Measurements from ENCODE around the gene NCKAP1. TPM values are rescaled to one million over a fixed set of nuclear protein-coding genes. Genes with fewer than 3 reads are reported as not detected.

NCKAP1 gene
- total RNA-seq, 2 donors from 2014 or later = 128 to 136 TPM

DNA sequence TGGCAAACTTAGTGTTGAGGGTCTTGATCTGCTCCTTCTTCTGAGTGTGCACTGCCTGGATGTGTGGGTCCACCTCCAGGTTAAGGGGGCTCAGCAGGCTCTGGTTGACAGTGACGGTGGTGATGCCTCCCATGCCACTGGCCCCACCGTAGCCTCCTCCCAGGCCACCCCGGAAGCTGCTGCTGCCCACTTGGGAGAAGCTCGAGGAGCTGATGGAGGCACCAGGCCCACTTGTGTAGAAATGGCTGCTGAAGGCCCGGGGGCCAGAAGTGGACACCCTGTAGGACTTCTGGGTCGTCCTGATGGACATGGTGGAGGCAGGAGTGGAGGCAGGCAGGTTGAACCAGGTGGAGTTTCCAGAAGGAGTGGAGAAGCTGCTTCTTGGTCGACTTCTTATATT is 33.9 kb upstream of the NCKAP1 start:
- Histone ChIP-seq H3K27ac (ENCODE audit: low read depth, low read length) (no peak overlapping the region), H3K4me1 (ENCODE audit: control insufficient read depth, insufficient read depth, low read length) (no peaks in the 10 kb centered on the region), H3K4me3 (ENCODE audit: low read length) (no peak overlapping the region), H3K27me3 (ENCODE audit: control insufficient read depth, insufficient read depth, low read length, poor library complexity, severe bottlenecking) (no peaks in the 10 kb centered on the region), H3K9me3 (ENCODE audit: control insufficient read depth, low read length) (peaks cover 22% of the 10 kb centered on the region), H3K9ac (ENCODE audit: extremely low read depth, low read length, poor library complexity, severe bottlenecking) (no peak overlapping the region), H3K36me3 (ENCODE audit: control insufficient read depth, insufficient read depth, low read length) (no peaks in the 10 kb centered on the region)
- Mint-ChIP-seq H3K9me3 (peaks cover 26% of the 10 kb centered on the region), H3K27ac (no peak overlapping the region), H3K27me3 (ENCODE audit: insufficient read depth) (no peaks in the 10 kb centered on the region), H3K36me3 (ENCODE audit: low read depth) (peaks cover 4% of the 10 kb centered on the region), H3K4me1 (peaks cover 4% of the 10 kb centered on the region), H3K4me3 (no peak overlapping the region)
- TF ChIP-seq, protein P1, sequence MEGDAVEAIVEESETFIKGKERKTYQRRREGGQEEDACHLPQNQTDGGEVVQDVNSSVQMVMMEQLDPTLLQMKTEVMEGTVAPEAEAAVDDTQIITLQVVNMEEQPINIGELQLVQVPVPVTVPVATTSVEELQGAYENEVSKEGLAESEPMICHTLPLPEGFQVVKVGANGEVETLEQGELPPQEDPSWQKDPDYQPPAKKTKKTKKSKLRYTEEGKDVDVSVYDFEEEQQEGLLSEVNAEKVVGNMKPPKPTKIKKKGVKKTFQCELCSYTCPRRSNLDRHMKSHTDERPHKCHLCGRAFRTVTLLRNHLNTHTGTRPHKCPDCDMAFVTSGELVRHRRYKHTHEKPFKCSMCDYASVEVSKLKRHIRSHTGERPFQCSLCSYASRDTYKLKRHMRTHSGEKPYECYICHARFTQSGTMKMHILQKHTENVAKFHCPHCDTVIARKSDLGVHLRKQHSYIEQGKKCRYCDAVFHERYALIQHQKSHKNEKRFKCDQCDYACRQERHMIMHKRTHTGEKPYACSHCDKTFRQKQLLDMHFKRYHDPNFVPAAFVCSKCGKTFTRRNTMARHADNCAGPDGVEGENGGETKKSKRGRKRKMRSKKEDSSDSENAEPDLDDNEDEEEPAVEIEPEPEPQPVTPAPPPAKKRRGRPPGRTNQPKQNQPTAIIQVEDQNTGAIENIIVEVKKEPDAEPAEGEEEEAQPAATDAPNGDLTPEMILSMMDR (conservative IDR thresholded peaks at IDR 0.05) = no peak
- 94 to 100% methylated on average over 2 to 7 of the region's 7 CpGs for WGBS, 2 experiments (ENCODE audit: insufficient coverage in 1 of 2, insufficient read length in 1 of 2)
- DNase-seq = no peak

- H3K36me3 Mint-ChIP-seq (ENCODE audit: low read depth) = peaks cover 4% of the 10 kb centered on the region
Measured at GRCh38 chr2:183070942-183071844, 32.9 kb upstream of the NCKAP1 start.

DNA sequence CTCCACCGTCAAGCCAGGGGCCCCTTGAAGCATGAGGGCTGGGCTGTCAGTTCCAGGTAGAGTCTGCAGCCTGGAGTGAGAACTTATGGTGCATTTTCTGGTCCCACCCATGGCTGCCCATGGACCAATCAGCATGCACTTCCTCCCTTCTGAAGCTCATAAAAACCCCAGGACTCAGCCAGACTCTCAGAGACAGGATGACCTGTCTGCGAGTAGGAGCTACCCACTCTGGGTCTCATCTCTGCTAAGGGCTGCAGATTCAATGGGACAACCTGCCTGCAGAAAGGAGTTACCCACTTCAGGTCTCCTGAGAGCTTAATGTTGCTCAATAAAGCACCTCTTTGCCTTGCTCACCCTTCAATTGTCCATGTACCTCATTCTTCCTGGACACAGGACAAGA is 30.9 kb upstream of the NCKAP1 start:
- Histone ChIP-seq H3K9ac (ENCODE audit: extremely low read depth, low read length, poor library complexity, severe bottlenecking) (no peak overlapping the region), H3K4me3 (ENCODE audit: low read length) (no peak overlapping the region), H3K36me3 (ENCODE audit: control insufficient read depth, insufficient read depth, low read length) (no peaks in the 10 kb centered on the region), H3K4me1 (ENCODE audit: control insufficient read depth, insufficient read depth, low read length) (no peaks in the 10 kb centered on the region), H3K27me3 (ENCODE audit: control insufficient read depth, insufficient read depth, low read length, poor library complexity, severe bottlenecking) (no peaks in the 10 kb centered on the region), H3K27ac (ENCODE audit: low read depth, low read length) (no peak overlapping the region), H3K9me3 (ENCODE audit: control insufficient read depth, low read length) (peaks cover 22% of the 10 kb centered on the region)
- no peak overlapping the region for H3K27ac Mint-ChIP-seq
- peaks cover 4% of the 10 kb centered on the region for H3K4me1 Mint-ChIP-seq
- peaks cover 28% of the 10 kb centered on the region for H3K9me3 Mint-ChIP-seq
- H3K36me3 Mint-ChIP-seq (ENCODE audit: low read depth) = peaks cover 4% of the 10 kb centered on the region
- H3K27me3 Mint-ChIP-seq (ENCODE audit: insufficient read depth) = no peaks in the 10 kb centered on the region
- no peak for DNase-seq
- TF ChIP-seq, protein P1 (conservative IDR thresholded peaks at IDR 0.05) = no peak
- H3K4me3 Mint-ChIP-seq = no peak overlapping the region
- 78 to 97% methylated on average over 1 to 2 of the region's 2 CpGs for WGBS, 2 experiments (ENCODE audit: insufficient coverage in 1 of 2, insufficient read length in 1 of 2)

More at GRCh38 chr2:183070942-183071844, 32.9 kb upstream of the NCKAP1 start:
- Histone ChIP-seq H3K4me1 (ENCODE audit: control insufficient read depth, insufficient read depth, low read length) (no peaks in the 10 kb centered on the region), H3K27me3 (ENCODE audit: control insufficient read depth, insufficient read depth, low read length, poor library complexity, severe bottlenecking) (no peaks in the 10 kb centered on the region), H3K27ac (ENCODE audit: low read depth, low read length) (no peak overlapping the region), H3K9ac (ENCODE audit: extremely low read depth, low read length, poor library complexity, severe bottlenecking) (no peak overlapping the region), H3K36me3 (ENCODE audit: control insufficient read depth, insufficient read depth, low read length) (no peaks in the 10 kb centered on the region), H3K4me3 (ENCODE audit: low read length) (no peak overlapping the region), H3K9me3 (ENCODE audit: control insufficient read depth, low read length) (peaks cover 22% of the 10 kb centered on the region)
- Mint-ChIP-seq H3K27me3 (ENCODE audit: insufficient read depth) (no peaks in the 10 kb centered on the region), H3K4me1 (peaks cover 4% of the 10 kb centered on the region), H3K27ac (no peak overlapping the region), H3K4me3 (peak overlapping the region; percentile 33), H3K9me3 (peaks cover 28% of the 10 kb centered on the region)
- TF ChIP-seq, protein P1 (conservative IDR thresholded peaks at IDR 0.05) = peak; percentile 87
- 83 to 85% methylated on average over 29 to 34 of the region's 34 CpGs for WGBS, 2 experiments (ENCODE audit: insufficient coverage in 1 of 2, insufficient read length in 1 of 2)
- DNase-seq = peak; percentile 97
